NCI-H1694 treated with DMSO at 0.1 percent for 48 hours (cell line): Measurements from ENCODE around the gene NEK9.
A peak's percentile ranks its signal among the peaks of the same experiment; 100 is the strongest.

Experiments used
- DNase-seq: peaks from one replicate; lab custom pipeline; 2025; lab: John Stamatoyannopoulos, UW

NEK9 gene

DNA sequence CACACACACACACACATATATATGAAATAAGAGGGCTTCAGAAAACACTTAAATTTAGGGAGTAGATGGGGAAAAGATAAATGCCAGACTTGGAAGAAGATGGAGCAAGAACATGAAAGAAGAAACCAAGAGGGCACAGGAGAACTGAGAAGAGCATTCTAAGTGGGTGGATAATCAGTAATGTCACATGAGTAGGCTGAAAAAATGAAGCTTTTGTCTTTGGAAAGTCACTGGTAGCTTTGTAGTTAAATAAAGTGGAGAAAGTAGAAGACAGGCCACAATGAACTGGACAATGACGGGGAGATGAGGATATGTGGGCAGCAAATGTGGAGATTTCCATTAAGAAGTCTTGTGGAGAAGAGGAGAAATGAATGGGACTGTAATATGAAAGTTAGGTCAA lies 59.6 kb downstream of the NEK9 start:
- DNase-seq = no peak

DNA sequence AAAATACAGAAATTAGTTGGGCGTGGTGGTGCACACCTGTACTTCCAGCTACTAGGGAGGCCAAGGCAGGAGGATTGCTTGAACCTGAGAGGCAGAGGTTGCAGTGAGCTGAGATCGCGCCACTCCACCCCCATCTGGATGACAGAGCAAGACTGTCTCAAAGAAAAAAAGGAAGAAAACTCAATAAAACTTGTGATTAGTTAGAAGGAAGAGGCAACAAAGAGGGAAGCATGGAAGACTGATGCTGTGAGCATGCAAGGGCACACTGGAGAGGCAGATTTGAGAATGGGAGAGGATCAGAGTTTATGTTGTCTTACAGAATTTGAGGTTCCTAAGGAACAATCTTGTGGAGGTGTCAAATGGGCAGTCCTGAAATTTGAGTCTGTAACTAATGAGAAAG lies 60.2 kb downstream of the NEK9 start:
- DNase-seq = no peak

DNA sequence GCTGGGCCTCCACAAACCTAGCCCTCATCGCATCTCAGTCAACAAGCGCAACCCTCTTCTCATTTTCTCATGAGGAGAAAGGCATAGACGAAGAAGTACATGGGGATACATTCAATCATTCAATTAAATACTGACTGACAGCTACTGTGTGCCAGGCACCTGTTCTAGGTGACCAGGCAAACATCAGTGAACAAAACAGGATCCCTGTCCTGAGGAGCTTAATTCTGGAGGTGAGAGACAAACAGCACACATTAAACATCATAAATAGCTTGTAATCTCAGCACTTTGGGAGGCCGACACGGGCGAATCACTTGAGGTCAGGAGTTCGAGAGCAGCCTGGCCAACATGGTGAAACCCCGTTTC lies 62.7 kb downstream of the NEK9 start:
- DNase-seq = no peak

DNA sequence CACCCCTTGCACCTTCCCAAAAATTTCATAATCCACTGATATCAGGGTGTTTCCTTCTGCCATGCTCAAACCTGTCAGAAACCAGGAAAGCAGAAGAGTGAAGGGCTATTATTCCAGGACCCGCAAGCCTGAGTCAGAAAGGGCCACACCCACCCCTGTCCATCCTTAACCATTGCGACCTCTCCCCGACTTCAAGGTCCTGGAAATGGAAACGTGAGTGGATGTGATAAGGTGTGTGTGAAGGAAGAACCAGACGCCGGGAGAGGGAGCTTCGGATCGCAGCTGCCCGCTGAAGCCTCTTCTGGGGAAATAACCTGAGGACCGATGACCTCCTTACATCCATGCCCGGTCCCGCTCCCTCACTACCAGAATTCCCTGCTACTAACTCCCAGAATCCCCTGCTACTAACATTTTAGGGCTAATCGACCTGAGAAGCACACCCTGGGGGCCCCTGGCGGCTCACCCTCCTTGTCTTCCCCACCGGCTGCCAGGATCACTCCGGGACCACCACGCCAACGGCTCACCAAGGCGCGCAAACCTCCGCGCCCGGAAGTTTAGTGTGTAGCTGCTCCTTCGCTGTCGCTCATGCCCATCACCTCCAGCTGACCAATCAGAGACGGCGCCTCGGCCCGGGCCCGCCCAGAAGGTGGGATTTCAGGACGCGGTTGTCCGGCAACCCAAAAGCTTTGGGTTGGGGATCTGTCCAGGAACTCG lies 63.2 kb downstream of the NEK9 start, which contains the start of gene ACYP1:
ACYP1 (minus strand) TSS at position 534 of the 714 bp plus-strand sequence; CDS start at position 63, 471 bp downstream.
- peak; percentile 97 for DNase-seq

DNA sequence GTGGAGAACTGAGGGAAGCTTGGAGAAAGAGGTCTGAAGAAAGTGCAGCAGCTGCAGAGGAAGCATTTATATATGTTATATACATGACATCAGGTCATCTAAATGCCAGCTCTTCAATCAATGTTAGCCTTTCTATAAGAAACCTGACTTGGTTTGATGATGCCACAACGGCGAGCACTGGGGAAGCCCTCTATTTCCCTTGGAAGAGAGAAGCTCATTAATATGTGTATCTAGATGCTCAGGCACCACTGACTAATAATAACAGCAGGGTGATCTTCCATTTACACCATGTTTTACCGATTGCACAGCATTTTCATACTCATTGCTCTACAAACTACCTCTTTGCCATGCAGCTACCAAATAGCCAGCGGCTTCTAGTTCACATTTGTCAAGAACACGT lies 63.8 kb downstream of the NEK9 start:
- peak; percentile 34 for DNase-seq

DNA sequence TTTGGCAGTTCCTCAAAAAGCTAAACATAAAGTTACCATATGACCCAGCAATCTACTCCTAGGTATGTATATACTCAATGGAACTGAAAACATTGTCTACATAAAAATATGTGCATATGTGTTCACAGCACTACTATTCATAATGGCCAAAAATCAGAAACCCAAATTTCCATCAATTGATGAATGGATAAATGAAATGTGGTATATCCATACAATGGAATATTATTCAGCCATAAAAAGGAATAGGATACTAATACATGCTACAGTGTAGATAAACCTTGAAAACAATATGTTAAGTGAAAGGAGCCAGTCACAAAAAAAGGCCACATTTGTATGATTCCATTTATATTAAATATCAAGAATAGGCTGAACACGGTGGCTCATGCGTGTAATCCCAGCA lies 66.4 kb downstream of the NEK9 start:
- no peak for DNase-seq

DNA sequence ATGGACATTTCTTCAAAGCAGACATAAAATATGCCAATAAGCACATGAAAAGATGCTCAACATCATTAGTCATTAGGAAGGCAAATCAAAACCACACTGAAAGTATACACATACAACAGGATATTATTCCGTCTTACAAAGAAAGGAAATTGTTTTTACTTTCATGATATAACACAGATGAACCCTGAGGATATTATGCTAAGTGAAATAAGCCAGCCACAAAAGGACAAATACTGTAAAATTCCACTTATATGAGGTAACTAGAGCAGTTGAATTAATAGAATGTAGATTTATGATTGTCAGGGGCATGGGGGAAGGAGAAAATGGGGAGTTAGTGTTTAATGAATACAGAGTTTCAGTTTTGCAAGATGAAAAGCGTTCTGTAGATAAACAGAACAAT lies 67.2 kb downstream of the NEK9 start:
- no peak for DNase-seq

DNA sequence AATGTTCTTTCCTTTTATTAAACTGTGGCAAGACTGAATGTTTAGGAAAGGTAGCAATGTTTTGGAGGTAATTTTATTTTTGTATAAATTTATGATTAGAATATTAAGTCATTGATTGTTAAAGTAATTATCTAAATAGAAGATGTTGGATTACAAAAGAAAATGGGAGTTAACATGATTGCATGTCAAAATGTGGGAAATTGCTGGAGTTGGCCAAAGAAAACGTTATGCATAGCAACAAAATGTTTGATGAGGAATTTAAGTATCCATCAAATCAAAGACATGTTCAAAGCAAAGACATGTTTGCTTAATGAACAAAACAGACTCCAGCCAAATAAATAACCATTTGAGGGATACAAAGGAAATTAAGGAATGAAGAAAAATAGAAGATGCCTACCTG lies 72.4 kb downstream of the NEK9 start:
- no peak for DNase-seq

DNA sequence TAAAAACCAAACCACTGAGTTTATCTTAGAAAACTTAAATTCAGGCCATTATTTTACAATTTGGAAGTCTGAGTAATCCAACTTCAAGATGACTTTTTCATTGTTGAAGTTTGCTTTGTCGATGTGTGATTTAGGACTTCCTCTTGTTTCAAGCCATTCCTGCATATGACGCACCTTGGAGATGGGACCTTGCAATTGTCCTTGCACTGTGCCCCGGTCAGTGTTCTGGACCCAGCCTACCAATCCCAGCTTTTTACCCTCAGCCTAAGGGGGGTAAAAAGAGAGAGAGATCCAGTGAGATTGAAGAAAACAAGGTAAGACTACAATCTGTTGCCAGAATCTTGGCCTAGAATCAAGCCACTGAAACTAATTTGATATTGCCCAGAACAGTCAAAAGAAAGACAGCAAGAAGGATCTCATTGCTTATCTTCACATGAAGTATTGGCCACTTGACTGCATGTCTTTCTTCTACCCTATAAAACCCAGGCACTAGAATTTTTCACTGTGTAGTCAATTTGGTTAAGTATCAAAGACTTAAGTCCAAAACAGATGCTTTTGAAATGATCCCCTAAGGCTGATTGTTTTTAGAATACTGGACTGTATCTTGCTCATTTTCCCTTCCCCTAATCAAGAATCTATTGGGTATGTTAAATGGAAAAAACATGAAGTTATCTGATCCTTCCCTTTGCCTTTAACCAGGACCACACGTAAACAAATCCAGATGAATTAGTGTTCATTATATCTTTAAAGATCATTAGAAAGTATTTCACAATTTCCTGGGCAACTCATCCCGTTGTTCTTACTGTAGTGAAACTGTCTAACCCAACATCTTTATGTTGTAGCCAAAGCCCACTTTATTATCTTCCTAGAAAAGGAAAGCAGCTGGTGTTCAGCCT lies 73.2 kb downstream of the NEK9 start:
- no peak for DNase-seq

DNA sequence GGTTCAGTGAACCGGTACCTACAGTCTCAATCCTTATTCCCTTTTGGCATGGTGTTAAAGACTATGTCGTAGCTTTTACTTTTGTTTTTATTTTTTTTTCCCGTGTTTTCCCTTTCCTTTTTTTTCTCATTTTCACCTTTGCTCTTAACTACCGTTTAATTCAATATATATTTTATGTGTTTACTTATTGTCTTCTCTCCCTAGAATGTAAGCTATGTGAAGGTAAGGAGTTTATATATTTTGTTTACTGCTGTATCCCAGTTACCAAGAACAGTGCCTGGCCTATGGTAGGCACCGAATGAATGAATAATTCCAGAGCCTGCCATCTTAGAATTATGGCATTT lies 75.3 kb downstream of the NEK9 start:
- DNase-seq = no peak

DNA sequence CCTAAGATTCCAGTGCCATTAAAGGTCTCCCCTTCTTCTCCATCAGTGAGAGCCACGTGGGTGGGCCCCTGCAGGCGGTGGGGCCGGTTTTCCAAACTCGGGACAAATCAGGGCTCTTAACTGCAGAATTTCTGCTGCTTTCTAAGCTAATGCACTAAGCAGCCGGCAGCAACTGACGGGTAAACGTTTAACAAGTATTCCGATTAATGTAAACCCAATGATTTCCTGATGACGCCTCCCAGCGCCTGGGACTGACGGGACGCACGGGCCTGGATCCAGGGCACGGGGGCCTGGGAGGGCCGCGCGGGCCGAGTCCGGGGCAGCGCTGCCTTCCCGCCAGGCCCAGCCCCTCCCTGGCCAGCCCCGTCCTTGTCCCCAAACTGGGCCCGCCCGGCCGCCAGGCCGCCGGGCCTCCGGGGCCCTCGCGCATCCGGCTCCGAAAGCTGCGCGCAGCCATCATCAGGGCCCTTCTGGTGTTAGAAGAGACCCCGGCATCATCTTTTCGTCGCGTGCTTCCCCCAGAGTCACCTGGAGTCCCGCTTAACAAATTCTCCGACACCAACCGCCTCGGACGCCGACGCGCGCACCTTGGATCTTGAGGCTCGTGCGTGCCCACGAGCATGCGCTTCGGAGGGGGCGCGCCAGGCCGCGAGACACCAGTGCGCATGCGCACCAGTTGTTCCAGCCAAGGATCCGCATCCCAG lies 75.8 kb downstream of the NEK9 start, which contains the start of gene MLH3:
MLH3 (minus strand) TSS at position 616 of the 704 bp plus-strand sequence. CDS start 1,812 bp downstream, outside the sequence.
- peak; percentile 91 for DNase-seq

DNA sequence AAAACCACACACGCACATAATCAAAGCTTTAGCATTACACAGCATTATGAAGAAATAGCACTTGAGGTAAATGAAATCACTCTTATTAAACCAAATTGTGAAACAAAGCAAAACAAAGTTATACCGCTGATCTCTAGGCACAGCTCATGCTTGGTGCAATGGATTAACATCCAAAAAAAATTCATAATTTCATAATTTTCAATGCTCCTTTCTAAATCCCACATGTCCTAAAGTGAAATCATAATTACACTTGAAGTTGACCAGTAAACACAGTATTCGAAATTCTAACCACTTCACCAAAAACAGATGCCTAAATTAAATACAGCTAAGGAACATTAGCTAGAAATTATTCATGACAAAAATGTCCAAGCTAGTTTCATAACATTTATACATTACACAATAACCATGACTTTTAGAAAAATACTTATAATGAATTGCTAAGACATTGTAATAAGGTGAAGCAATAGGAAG lies 77.1 kb downstream of the NEK9 start:
- no peak for DNase-seq

DNA sequence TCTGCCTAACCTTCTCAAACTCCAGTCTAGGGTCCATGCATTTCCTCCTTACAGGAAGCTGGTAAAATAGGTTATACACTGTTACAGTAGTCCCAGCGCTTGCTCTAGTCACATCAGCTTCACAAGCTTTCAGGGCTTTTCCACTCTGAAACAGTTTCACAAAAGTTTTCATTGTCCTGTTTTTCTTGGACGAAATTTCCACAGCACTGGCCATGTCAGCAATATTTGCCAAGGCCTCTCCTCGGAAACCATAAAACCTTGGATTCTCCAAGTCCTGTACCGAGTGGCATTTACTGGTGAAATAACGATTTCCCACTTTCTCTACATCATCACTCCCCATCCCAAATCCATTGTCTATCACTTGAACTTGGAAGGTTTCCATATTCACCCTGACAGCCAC lies 77.7 kb downstream of the NEK9 start:
- DNase-seq = no peak

DNA sequence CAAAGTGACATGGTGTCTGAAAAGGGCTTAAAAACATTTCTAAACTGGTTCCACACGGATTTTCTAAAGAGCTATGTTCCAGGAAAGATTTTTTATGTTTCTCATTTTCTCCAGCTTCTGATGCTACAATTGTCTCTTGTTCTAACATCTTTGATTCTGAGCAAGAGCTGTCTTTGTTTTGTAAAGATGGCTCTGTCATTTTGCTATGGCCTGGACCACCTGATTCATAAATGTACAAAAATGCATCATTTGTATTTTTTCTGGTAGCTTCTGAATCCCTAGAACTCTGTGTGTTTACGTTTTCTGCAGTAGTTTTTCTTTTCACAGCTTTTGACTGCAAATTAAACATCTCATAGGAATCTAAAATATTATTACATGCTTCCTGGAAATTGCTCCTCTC lies 78.7 kb downstream of the NEK9 start:
- DNase-seq = no peak

DNA sequence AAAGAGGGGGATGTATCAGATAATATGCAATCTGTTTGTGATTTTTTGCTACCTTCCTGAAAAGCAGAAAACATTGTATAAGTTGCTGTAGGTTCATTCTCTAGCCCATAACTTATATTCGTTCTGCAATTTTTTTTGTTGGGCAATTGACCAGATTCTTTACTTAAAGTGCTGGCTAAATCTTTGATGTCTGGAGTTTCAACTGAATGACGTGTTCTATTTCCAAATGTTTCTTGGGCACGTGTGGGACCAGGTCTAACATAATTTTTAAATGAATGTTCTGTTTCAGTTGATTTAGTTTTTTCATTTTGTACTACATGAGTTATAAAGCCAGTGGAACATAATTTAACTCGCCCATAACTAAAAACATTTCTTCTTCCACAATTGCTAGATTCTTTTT lies 79.3 kb downstream of the NEK9 start:
- no peak for DNase-seq

DNA sequence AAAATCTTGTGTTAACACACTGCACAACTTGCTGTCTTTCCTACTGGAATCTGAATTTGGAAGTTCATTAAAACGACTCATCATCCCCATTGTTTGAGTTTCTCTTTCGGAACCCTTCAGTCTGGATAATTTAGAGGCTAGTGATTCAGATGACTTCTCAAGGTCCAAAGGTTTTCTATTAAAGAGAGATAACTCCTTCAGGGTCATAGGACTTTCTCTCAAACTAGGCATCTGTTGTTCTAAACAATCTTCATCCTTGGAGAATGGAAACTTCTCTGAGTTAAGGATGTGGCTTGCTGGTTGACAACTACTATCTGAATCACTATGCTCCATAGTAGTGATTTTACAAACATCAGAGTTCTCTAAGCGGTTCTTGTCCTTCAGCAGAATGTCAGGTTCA lies 79.9 kb downstream of the NEK9 start:
- no peak for DNase-seq

DNA sequence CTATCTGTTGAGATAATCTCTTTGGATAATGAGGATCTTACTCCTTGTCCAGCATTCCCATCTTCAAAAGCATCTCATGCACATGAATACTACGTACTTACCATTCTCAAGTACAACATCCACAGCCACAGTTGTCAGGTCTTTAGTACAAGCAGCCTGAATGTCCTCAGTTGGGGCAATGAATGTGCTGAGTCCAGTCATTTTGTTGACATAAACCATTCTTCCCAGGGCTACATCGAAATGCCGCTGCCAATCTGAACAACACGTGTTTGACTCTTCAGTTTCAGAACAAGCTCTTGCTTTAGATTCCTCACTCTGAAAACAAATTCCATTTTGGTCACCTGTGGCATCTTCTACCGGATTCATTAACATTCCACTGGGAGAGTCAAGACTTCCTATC lies 80.6 kb downstream of the NEK9 start:
- DNase-seq = no peak

DNA sequence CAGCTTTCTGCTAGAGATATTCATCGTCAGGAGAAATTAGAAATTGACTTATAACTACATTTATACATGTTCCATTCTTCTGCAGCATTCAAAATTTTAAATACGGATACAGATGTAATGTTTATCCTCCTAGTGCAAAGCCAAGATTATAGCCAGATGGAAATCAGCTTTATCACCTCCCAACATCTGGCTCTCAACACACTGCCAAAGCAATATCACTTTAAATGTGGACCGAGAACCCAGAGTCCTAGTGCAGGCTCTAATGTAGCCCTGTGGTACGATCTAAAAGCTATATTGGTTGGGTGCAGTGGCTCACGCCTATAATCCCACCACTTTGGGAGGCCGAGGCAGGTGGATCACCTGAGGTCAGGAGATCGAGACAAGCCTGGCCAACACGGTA lies 82.1 kb downstream of the NEK9 start:
- DNase-seq = peak; percentile 11

DNA sequence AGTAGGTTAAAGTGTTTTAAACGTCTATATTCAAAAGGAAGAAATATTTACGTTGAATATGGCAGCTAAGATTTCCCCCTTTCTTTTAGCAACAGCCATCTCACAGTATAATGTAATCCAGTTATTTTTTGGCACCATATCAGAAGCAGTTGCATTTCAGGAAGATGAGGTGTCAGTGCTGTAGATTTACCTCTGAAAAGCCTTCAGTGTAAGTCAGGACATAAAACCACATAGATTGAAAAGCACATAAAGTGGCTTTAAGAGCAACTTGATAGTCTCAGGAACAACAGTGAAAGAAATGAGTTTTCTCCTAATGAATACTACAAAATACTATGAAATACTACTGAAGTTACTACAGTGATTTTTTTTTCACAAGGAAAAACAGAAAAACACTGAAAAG lies 82.5 kb downstream of the NEK9 start:
- DNase-seq = no peak

DNA sequence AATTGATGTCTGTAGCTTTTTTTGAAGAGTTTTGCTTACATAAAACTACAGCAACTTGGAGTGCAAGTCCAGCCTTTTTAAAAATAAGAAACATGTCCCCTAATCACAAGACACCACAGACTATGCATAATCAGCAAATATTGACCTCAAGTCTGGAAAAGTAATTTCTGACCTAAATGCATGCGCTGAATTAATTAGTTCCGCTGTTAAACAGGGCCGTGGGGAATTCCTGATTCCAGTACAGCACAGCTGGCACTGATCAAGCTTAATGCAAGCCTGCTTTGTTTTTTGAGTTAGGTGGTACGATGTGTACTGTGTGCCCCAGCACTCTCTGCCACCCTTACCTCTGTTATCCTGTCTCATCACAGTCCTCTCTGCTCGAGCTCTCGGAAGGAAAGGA lies 84.8 kb downstream of the NEK9 start:
- DNase-seq = peak; percentile 60

DNA sequence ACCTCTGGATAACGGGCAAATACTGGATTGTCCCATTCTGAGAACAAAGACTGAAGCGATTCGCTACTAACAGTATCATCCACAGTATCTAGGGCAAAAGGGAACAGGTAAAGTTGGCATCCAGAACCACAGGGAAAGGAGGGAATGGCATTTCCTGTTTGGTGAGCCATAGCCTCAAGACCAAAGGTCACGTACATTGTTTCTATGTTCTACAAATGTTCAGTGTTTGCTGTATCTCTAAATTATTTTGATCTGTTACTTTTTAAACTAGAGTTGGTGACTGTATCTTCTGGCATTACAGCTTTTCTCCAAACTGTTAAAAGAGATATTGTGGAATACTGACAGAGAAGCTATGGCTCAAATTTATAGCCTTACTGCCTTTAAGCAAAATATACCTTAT lies 85.2 kb downstream of the NEK9 start:
- no peak for DNase-seq

DNA sequence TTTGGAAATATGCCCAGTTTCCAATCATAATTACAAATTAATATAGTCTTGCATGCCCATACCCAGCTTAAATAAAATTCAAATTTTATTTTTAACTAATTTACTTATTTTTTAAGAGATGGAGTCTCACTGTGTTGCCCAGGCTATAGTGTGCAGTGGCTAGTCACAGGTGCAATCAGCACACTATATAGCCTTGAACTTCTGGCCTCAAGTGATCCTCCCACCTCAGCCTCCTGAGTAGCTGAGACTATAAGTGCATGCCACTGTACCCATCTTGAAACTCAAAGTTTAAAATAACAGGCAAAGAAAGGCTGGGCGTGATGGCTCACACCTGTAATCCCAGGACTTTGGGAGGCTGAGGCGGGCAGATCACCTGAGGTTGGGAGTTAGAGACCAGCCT lies 85.9 kb downstream of the NEK9 start:
- DNase-seq = no peak

DNA sequence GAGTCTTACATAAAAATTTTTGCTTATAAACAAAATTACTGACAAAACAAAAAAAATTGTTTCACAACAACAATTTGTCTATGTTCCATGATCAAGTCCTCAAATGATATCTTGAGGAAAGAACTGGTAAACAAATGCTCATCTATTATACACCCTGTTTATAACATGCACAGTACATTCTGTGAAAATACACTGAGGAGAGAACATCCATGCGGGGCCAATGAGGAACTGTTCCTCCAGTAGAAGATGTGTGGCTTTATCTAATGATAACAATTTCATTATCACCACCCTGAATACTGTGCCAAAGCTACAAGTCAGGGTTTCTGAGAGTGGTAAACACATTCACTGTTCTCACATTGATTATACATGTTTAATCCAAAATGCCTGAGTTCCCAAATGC lies 86.3 kb downstream of the NEK9 start:
- DNase-seq = no peak
